PC-3 (cell line): Measurements from ENCODE around the gene OR2Y1. TPM values are rescaled to one million over a fixed set of nuclear protein-coding genes. Genes with fewer than 3 reads are reported as not detected.

Source experiments
- ATAC-seq: fragments of 200-7000 bp; cut with Tn5 transposase; 2 replicates; pipeline ENCODE4 v1.9.1; 2020; ENCODE audit warnings: mild to moderate bottlenecking, moderate library complexity
- BruUV-seq: library from RNA; stranded (reverse); fragments of 400-500 nt; replicated peaks from 2 replicates; lab custom pipeline; 2021; lab: Mats Ljungman, UMichigan
- CTCF ChIA-PET: fragments of 300-600 bp; sonication (Branson Sonifier 250); formaldehyde crosslinking; loops from one replicate; lab custom pipeline; 2022; ENCODE audit warnings: antibody characterized with exemption; lab: Charles Lee
- POLR2A ChIA-PET: fragments of 300-600 bp; sonication (Branson Sonifier 250); formaldehyde crosslinking; loops from one replicate; lab custom pipeline; 2022; ENCODE audit warnings: antibody characterized with exemption; ENCODE audit not compliant: unreplicated experiment; lab: Charles Lee
- DNase-seq: peaks from one replicate; pipeline ENCODE4 v3.0.0-alpha.2; 2015
- H2AFZ ChIP-seq: fragments of 300-600 bp; sonication (generic); 2 replicates; pipeline ENCODE4 v1.6.0; 2016; ENCODE audit warnings: antibody characterized with exemption, low read length
- H3F3A ChIP-seq: fragments of 300-600 bp; sonication (generic); one replicate; pipeline ENCODE4 v1.6.0; 2017; ENCODE audit warnings: antibody characterized with exemption, low read length, control low read depth, mild to moderate bottlenecking; ENCODE audit not compliant: unreplicated experiment
- H3K27ac ChIP-seq: fragments of 300-600 bp; sonication (generic); 2 replicates; pipeline ENCODE4 v1.5.1; 2016; ENCODE audit warnings: mild to moderate bottlenecking, low read length
- H3K27me3 ChIP-seq: fragments of 300-600 bp; sonication (generic); 2 replicates; pipeline ENCODE4 v1.6.1; 2016; ENCODE audit warnings: low read length, mixed read lengths
- H3K36me3 ChIP-seq: fragments of 300-600 bp; sonication (generic); 2 replicates; pipeline ENCODE4 v1.6.1; 2016; ENCODE audit warnings: low read depth, mixed run types, low read length, mixed read lengths
- H3K4me1 ChIP-seq: fragments of 300-600 bp; sonication (generic); 2 replicates; pipeline ENCODE4 v1.5.1; 2016; ENCODE audit warnings: low read length; ENCODE audit not compliant: insufficient read depth
- H3K4me2 ChIP-seq: fragments of 300-600 bp; sonication (generic); 2 replicates; pipeline ENCODE4 v1.6.0; 2016; ENCODE audit warnings: low read length
- H3K4me3 ChIP-seq: fragments of 300-600 bp; sonication (generic); 2 replicates; pipeline ENCODE4 v1.5.1; 2016; ENCODE audit warnings: mild to moderate bottlenecking, low read length, mixed read lengths
- H3K79me2 ChIP-seq: fragments of 300-600 bp; sonication (generic); 2 replicates; pipeline ENCODE4 v1.6.1; 2017; ENCODE audit warnings: low read length, mixed read lengths
- H3K9ac ChIP-seq: fragments of 300-600 bp; sonication (generic); 2 replicates; pipeline ENCODE4 v1.6.0; 2016; ENCODE audit warnings: mild to moderate bottlenecking, low read length
- H3K9me2 ChIP-seq: fragments of 300-600 bp; sonication (generic); replicated peaks from 2 replicates; pipeline ENCODE4 v1.6.1; 2016; ENCODE audit warnings: mixed run types, low read length, mixed read lengths
- H3K9me3 ChIP-seq: fragments of 300-600 bp; sonication (generic); 2 replicates; pipeline ENCODE4 v1.6.1; 2016; ENCODE audit warnings: low read length, mixed read lengths
- H4K20me1 ChIP-seq: fragments of 300-600 bp; sonication (generic); 2 replicates; pipeline ENCODE4 v1.6.1; 2016; ENCODE audit warnings: low read length, mixed read lengths
- EZH2 ChIP-seq: fragments of 300-600 bp; sonication (generic); IDR thresholded peaks from one replicate; pipeline ENCODE4 v1.6.1; 2017; ENCODE audit warnings: antibody characterized with exemption, mild to moderate bottlenecking, low read length; ENCODE audit not compliant: unreplicated experiment
- EZH2phosphoT487 ChIP-seq: fragments of 300-600 bp; sonication (generic); IDR thresholded peaks from 2 replicates; pipeline ENCODE4 v1.6.1; 2018; ENCODE audit warnings: mild to moderate bottlenecking, antibody characterized with exemption, low read length, borderline replicate concordance
- intact Hi-C: fragments of 100-400 bp; cut with micrococcal nuclease; formaldehyde crosslinking; loops from 2 replicates; pipeline ENCODE4 v1.9.0; 2023
- total RNA-seq: library from RNA; depleted of rRNA; stranded (reverse); fragments of >200 nt; gene quantifications from 2 replicates; pipeline ENCODE4 v1.2.3, GENCODE V29; 2014
- TF ChIP-seq, protein P1 (sequence below): fragments of 300-600 bp; sonication (generic); conservative IDR thresholded peaks from 2 replicates; pipeline ENCODE4 v1.5.1; 2017; ENCODE audit warnings: antibody characterized with exemption, low read depth, mild to moderate bottlenecking, low read length

The OR2Y1 gene
- total RNA-seq, 1 experiment from 2014 or later, result not detected

DNA sequence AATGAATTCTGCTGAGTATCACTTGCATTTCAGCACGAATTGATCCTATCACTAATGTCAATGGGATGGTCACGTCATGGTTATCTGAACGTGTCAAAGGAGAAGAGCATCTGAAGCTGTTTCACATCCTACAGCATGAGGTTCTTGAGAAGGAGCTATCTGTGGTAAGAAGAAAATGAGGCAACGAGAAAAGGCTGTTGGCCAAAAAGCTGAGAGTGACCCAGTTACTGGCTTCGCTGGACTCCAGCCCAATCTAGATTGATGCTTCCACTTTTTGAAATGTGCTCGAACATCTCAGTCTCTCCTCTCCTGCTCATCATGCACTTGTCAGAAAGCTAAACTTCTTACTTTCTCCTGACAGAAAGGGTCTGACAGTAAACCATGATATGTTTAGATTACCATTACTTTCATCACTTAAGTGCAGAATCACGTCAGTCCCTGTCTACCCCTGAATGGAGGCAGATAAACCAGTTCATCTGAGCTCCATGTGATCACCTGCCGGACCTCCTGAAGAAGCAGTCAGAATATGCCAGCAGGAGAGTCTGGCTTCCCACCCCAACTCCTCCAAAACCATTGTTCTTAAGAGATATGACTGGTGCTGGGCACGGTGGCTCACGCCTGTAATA lies 40.2 kb upstream of the OR2Y1 start:
- H3K4me1 ChIP-seq, result peaks cover 5% of the 10 kb centered on the region
- no peaks in the 10 kb centered on the region for H3K36me3 ChIP-seq
- BruUV-seq, result no TSS peak
- peaks cover 4% of the 10 kb centered on the region for H3F3A ChIP-seq
- TF ChIP-seq EZH2, result no peak
- TF ChIP-seq EZH2phosphoT487, result no peak
- TF ChIP-seq, protein P1, sequence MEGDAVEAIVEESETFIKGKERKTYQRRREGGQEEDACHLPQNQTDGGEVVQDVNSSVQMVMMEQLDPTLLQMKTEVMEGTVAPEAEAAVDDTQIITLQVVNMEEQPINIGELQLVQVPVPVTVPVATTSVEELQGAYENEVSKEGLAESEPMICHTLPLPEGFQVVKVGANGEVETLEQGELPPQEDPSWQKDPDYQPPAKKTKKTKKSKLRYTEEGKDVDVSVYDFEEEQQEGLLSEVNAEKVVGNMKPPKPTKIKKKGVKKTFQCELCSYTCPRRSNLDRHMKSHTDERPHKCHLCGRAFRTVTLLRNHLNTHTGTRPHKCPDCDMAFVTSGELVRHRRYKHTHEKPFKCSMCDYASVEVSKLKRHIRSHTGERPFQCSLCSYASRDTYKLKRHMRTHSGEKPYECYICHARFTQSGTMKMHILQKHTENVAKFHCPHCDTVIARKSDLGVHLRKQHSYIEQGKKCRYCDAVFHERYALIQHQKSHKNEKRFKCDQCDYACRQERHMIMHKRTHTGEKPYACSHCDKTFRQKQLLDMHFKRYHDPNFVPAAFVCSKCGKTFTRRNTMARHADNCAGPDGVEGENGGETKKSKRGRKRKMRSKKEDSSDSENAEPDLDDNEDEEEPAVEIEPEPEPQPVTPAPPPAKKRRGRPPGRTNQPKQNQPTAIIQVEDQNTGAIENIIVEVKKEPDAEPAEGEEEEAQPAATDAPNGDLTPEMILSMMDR, result no peak
- H3K4me2 ChIP-seq, result no peak overlapping the region
- ChIA-PET POLR2A (no interaction called here), CTCF (no interaction called here)
- H3K79me2 ChIP-seq, result no peaks in the 10 kb centered on the region
- no peak overlapping the region for H3K27ac ChIP-seq
- no peaks in the 10 kb centered on the region for H3K9me3 ChIP-seq
- ATAC-seq, result no peak
- no peak overlapping the region for H2AFZ ChIP-seq
- no peak overlapping the region for H3K4me3 ChIP-seq
- intact Hi-C loops, result loop anchor here (5.0 kb wide), 1 partner anchor 392 kb away; no protein-coding TSS in a partner anchor
- no peak overlapping the region for H3K9ac ChIP-seq
- no peaks in the 10 kb centered on the region; the same call in 1 of the 2 replicates for H3K27me3 ChIP-seq
- H3K9me2 ChIP-seq, result no peaks in the 10 kb centered on the region
- no peak for DNase-seq
- H4K20me1 ChIP-seq, result no peaks in the 10 kb centered on the region

DNA sequence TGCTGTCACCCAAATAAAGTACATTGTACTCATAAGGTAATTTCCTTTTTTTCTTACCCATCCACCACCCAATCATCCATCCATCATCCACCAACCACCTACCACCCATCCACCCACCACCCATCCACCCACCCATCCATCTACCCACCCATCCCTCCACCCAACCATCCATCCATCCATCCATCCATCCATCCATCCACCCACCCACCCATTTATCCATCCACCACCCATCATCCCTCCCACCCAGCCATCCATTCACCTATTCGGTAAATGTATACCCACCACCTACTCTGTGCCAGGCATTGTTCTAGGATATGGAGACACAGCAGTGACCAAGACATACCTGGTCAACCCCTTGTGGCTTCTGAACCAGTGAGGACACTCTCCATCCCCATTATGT lies 37.6 kb upstream of the OR2Y1 start:
- Histone ChIP-seq H3K36me3 (no peaks in the 10 kb centered on the region), H3K27ac (no peak overlapping the region), H2AFZ (no peak overlapping the region), H3K4me2 (no peak overlapping the region), H3K4me1 (no peaks in the 10 kb centered on the region), H3K27me3 (no peaks in the 10 kb centered on the region; the same call in 1 of the 2 replicates), H3K9me2 (0 out of 2 replicates have a peak, but pooled peaks cover 5% of the 10 kb centered on the region), H4K20me1 (no peaks in the 10 kb centered on the region), H3K79me2 (no peaks in the 10 kb centered on the region), H3F3A (no peaks in the 10 kb centered on the region), H3K9ac (no peak overlapping the region), H3K9me3 (no peaks in the 10 kb centered on the region), H3K4me3 (no peak overlapping the region)
- ChIA-PET CTCF (no interaction called here), POLR2A (no interaction called here)
- TF ChIP-seq EZH2phosphoT487 (no peak), EZH2 (no peak)
- TF ChIP-seq, protein P1, result no peak
- ATAC-seq (no peak), DNase-seq (no peak)
- intact Hi-C loops, result no loop called here
- no TSS peak for BruUV-seq

DNA sequence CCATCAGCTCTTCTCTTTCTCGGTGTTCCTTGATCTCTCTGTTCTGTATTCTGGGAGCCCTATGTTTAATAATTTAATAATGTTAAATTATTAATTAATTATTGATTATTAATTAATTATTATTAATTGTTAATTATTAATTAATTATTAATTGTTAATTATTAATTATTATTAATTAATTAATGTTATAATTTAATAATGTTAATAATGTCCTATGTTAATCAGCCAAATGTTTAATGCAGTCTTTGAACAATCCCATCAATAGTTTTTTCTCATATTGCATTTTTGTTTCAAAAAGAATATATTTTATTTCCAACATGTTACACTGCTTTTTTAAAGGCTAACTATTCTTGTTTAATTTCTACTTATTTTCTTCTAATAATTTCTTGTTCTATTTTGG lies 36.5 kb upstream of the OR2Y1 start:
- CTCF ChIA-PET, result no interaction called here
- Histone ChIP-seq H3K9me3 (no peaks in the 10 kb centered on the region), H3K4me1 (no peaks in the 10 kb centered on the region), H3K27me3 (no peaks in the 10 kb centered on the region; the same call in 1 of the 2 replicates), H2AFZ (no peak overlapping the region), H3K79me2 (no peaks in the 10 kb centered on the region), H4K20me1 (no peaks in the 10 kb centered on the region), H3K4me2 (no peak overlapping the region), H3F3A (no peaks in the 10 kb centered on the region), H3K9me2 (0 out of 2 replicates have a peak, but pooled peaks cover 5% of the 10 kb centered on the region), H3K27ac (no peak overlapping the region), H3K36me3 (no peaks in the 10 kb centered on the region), H3K4me3 (no peak overlapping the region), H3K9ac (no peak overlapping the region)
- ATAC-seq, result no peak
- TF ChIP-seq EZH2phosphoT487, result no peak
- TF ChIP-seq, protein P1, result no peak
- TF ChIP-seq EZH2, result no peak
- POLR2A ChIA-PET, result no interaction called here
- BruUV-seq, result no TSS peak
- no peak for DNase-seq
- intact Hi-C loops, result no loop called here
